Hindlimb muscle (tissue), 1 donor: Measurements from ENCODE around the gene TSPAN15. TPM values are rescaled to one million over a fixed set of nuclear protein-coding genes. Genes with fewer than 3 reads are reported as not detected.
"Not testable (repeated sequence)": the region's sequence is repeated elsewhere in the genome, so short reads cannot be mapped to it uniquely, and the experiment has no call there.

ENCODE experiments used
- DNase-seq: peaks from one replicate; pipeline ENCODE4 v3.0.0-alpha.2; 2013
- polyA plus RNA-seq: library from polyadenylated mRNA; unstranded; fragments of 120-200 nt; gene quantifications from one replicate; pipeline ENCODE4 v1.2.1, GENCODE V29; 2013; ENCODE audit not compliant: insufficient read length

TSPAN15 gene
- polyA plus RNA-seq, 1 donor: 93.8 TPM

DNA sequence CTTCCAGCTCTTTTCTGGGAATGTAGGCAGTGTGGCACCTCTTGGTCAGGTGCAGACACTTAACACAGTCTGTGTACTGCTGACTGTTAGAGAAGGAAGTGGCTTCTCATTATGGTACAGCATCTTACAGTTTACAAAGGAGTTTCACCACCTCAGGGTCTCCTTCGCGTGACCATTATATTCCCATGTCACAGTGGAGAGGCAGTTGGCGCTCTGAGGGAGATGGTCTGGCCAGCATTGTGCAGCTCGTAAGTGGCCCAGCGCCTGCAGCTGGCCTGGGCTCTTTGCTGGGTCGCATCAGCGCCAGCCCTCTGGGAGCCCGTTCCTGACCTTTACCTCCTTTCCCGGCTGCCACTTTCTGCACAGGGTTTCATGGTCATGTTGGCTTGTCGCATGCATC lies 15.4 kb downstream of the TSPAN15 start:
- DNase-seq: no peak

DNA sequence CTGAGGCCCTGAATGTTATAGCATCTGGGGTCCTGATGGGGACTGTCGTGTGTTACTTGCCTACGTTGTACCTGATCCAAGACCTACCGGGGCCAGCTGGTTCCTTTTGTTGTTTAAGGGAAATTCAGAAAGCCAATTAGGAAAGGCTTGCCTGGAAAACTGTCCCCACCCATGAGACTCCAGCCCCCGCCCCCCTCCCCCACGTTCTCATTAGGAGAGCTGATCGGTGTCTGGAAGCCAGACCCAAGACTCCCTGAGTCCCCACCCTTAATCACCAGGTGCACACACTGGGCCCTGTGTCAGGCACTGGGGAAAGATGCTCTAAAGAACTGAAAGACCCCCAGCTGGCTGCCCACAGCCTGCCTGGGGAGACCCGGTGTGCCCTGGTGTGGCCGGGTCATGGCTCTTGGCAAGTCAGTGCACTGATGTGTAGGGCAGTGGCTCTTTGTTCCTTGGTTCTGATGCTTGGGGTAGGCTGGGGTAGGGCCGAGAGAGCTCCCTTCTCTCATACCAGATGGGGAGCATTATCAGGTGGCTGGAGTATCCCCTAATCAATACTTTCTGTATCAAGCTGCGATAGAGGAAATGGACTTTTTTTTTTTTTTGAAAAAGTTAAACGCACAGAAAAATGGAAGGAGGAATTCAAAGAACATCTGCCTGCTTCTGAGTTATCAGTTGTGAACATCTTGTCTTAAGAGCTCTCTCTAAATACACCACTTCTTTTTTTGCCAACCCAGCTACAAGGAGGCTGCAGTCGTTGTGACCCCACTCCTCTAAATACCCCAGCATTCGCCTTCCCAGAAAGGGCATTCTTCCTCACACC lies 16.9 kb downstream of the TSPAN15 start:
- DNase-seq: no peak

DNA sequence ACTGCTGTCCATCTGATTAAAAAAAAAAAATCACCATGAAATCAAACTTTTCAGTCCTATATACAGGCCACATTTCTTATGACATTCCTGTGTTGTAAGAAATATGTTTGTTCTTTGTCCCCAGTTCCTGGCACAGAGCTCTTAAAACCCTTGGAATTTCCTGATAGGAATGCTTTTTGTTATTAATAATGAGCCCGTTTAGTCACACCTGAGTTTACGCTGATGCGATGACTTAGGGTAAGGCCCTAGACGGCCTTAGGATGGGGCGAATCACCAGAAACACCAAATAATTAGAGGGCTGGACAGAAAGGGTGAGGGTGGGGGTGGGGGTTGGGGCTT lies 17.5 kb downstream of the TSPAN15 start:
- DNase-seq: no peak

DNA sequence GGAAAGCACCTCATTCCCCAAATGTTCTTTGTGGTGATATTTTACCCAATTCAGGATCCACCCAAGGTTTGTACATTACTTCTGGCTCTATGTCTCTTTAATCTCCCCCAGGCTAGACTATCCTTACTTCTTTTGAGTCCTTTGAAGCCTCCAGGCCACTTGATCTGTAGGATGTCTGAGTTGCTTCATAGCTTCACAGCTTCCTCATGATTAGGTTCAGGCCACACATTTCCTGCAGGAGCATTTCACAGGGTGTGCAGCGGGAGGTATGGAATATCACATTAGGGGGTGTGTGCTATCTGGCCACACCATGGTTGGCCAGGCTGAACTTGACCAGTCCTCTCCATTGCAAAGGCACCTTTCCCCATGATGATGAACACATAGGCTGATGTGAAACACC lies 18.7 kb downstream of the TSPAN15 start:
- DNase-seq: no peak

DNA sequence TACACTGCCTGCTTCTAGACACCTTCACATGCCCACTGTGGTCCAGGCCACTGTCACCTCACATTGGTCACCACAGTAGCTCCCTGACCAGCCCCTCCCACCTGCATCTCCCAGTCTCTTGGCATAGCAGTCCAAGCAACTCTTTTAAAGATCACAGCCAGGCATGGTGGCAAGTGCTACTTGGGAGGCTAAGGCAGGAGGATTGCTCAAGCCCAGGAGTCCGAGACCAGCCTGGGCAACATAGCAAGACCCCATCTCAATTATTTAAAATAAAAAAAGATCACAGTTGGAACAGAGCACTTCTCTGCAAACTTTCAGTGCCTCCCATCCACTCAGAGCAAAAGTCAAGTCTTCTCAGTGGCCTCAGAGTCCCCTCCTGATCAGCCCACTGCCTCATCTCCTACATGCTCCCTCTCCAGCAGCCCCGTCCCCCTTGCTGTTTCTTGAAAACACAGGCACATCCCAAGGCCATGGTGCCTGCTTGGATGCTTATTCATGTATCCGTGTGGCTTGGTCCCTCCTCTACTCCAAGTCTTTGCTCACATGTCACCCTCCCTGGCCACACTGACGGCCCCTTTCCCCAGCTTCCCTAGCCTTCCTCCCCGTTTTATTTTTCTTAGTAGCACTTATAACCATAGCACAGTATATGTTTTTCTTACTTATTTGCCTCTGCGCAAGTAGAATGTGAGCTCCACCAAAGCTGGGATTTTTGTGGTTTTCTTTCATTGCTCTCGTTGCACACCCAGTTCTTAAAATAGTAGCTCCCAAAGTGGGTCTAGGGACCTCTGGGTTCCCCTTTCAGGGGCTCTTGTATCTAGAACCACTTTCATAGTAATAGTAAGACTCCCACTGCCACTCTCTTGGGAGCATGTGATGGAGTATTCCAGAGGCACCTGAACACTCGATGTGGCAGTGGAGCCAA lies 19.5 kb downstream of the TSPAN15 start:
- DNase-seq: no peak

DNA sequence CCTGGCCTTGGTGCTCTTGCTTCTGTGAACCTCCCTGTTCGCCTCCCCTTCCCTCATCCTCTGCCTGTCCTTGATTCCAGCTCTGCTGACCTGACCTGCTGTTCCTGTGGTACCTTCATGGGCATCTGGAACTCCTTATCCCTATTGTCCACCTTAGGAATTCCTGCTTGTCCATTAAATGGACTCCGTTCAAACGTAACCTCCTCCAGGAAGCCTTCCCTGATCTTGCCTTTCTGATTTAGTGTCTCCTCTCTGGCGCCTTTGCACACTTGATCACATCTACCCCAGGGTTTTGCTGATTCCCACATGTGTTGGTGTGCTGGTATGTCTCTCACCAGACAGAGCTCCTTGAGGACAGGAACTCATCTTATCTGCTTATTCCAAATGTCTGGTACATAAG lies 20.9 kb downstream of the TSPAN15 start:
- DNase-seq: no peak

DNA sequence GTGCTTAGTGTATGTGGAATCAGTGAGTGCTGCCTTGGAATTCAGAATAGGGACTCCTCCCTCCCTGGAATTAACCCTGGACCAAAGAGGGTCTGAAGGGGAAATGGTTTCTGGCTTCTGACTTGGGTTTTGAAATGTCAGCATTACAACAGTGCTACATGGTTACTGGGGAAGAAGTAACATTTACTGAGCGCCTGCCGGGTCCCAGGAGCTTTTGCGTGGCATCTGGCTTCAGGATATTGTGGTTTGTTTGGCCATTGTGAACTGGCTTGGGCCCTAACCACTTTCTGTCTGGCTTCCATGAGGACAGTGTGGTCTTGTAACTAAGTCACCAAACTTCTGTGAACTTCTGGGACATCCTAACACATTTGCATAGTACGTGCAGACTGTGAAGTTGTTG lies 21.3 kb downstream of the TSPAN15 start:
- no peak for DNase-seq

DNA sequence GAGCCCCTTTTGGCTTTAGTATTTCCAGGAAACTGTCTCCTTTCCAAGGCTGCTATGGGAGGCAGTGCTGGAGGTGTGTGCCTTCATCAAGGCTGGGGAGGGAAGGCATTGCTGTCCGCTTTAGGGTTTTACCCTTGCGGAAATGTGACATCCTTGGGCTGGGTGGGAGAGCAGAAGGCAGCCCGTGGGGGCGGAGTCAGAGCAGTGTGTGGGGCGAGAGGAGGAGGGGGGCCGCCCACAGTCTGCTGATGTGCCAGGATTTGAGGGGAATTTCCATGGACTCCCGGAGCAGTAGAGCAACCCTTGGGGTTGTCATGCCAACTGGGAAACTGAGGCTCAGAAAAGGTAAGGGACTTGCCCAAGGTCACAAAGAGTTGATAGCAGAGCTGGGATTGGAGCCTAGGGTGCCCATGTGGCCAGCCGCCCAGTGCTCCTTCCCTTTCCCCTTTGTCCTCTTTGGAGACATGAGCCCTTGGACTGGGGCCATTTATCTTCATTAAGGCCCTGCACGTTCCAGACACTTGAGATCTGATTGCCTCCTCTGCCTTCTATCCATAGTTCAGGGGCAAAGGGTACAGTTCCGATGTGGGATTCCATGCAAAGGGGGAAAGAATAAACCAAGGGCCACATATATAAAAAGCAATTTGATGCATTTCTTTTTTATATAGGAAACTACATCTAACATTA lies 22.2 kb downstream of the TSPAN15 start:
- no peak for DNase-seq

DNA sequence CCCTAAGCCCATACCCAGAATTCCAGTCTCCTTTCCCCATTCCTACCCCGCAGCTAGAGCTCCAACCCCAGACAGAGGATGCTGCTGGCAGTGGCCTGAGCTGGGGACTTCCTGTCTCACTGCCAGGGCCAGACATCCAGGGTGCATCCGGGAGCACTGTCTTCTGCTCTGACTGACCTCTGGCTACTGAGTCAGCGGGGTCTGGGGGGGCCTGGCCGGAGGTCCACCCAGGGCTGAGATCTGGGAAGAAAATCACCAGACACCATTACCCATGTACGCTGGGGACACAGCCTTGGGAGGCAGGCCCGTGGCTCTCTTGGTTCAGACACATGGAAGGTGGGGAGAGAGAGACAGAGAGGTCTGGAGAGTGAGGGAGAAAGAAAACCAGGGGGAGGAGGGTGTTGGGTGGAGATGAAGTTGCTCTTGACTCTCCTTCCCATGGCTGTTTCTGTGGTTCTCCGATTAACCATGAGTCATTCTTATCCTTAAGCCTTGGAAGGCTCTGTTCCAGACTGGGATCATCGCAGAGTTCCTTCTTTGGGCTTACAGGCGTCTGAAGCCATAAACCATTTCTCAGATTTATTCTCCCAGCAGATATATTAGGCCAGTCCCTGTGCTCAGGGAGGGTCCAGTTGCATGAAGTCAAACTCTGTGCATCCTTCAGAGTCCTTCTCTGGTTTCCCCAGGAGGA lies 23.6 kb downstream of the TSPAN15 start:
- no peak for DNase-seq

DNA sequence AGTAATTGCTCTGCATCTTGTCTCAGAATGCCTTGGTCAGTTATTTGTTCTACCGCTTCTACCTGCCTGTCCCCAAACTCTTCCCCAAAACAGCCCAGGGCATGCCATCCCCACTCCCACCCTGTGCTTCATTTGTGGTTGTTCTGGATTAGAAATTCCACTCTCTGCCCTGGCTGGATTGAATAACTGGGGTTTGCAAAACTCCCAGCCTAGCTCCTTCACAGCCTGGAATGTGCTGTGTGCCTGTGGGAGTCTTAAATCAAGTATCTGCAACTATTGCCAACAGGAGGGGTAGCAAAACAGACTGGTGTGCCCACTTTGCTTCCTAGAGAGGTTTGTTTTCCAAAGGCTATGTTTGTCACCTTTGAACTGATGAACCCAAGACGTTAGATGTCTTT lies 24.2 kb downstream of the TSPAN15 start:
- DNase-seq: no peak

DNA sequence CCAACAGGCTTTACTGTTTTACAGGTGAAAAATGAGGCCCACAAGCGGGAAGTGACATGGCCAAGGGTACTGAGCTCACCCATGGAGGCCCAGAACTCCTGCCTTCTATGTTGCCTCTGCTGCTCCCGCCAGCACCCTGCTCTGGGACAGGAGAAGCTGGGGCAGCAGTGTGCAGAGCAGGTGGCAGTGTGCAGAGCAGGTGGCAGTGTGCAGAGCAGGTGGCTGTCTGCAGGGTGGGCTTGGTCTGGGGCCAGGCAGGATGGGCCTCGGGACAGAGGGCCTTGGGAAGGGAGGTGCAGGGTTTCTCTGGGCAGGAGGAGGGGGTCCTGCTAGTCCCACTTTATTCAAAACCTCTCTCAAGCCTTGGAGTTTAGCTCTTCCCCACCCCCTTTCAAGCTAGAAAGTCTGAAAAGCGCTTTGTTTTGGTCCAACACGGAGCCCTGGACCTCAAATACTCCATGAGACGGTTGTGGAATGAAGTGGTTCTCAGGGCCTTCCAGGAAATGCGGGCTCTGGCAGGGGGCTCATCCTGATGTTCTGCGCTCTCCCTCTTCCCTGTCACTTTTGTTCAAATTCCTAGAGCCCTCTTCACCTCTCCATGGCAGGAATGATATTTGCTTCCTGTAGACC lies 26.8 kb downstream of the TSPAN15 start:
- no peak for DNase-seq

DNA sequence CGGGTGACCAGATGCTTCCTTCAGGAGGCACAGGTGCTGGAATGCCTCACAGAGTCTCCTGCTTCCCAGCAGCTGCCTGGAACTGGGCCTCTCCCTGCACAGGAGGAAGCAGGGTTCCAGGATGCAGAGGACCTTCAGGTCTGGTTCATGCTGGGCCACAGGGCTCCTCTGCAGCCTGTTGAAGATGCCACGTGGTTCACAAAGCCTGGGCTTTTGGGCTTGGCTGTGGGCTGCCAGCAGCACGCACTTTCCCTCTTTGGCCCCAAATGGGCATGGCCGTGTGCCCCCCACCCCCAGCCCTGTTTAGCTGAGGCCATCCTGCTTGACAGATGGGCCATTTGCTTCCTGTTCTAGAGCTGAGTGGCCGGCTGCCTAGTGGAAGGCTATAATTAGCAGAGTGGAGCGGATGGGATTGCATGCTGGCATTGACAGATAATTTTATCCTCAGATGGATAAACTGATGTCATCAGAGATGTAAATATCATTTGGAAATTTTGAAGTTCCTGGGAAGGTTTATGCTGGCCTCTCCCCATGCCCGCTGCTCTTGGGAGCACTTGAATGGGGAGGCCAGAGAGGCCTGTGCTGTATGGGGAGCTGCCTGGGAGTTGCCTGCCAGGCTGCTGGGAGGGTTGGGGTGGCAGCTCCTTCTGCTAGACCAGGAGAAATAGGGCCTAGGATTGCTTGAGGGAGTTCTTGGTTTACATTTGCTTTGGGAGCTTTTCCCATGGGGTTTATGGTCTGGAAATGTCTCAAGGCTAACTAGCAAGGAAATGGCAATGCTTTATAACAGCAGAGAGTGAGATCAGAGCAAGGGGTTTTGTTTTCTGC lies 28.2 kb downstream of the TSPAN15 start:
- DNase-seq: peak; percentile 60

DNA sequence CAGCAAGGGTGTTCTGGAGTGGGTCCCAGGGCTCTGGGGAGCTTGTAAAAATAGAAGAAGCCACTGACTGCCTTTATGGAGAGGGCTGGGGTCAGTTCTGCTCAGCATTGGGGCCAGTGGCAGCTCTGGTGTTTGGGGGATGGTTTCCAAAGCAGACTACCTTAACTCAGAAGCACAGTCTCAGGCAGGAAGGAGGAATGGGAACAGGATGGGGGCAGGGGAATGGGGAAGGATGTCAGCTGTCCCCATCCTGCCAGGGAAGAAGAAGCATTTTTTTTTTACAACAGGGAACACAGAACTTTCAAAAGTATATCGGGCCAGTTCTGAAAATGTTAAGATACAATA lies 28.8 kb downstream of the TSPAN15 start:
- no peak for DNase-seq

DNA sequence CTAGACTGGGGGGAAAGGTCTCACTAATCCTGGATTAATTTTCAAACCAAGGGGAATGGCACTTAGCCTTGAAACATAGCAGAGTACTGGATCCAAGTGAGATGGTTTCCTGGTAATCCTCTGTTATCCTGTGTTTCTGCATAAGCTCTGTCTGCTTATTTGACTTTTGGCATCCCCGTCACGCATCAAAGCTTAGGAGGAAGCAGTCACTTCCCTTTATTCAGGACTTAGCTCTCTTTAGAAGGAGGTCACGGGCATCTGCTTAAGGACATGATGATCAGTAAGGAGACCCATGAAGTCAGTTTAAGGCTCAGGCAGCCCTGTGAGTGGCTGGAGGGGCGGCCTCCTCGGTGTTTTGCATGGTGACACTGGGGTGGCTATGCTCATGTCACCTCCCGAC lies 30.0 kb downstream of the TSPAN15 start:
- no peak for DNase-seq

DNA sequence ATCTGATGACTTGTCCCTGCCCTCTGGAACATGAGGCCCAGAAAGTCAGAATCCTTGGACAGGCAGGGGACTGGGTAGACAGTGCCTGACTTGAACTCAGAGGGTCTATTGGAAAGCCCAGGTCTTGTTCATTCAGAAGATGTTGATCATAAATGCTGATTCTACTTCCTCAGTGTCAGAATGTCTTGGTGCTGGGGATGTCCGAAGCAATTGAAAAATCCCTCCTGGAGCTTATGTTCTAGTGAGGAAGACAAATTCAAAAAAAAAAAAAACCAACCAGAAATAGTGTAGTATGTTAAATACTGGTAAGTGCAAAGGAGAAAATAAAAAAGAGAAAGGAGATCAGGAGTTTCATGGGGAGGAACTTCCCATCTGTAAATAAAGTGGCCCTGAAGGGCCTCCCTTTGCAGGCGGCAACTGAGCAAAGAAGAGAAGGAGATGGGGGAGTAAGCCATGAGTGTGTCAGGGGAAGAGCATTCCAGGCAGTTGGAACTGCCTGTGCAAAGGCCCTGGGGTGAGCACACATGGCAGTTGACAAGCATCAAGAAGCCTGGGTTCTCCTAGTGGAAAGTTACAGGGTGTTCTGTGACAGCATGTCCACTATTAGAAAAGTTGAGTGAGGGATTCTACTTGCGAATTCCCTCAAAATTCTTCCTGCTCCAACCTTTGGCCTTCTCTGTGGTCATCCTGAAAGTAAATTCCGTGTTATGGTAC lies 30.7 kb downstream of the TSPAN15 start:
- no peak for DNase-seq

DNA sequence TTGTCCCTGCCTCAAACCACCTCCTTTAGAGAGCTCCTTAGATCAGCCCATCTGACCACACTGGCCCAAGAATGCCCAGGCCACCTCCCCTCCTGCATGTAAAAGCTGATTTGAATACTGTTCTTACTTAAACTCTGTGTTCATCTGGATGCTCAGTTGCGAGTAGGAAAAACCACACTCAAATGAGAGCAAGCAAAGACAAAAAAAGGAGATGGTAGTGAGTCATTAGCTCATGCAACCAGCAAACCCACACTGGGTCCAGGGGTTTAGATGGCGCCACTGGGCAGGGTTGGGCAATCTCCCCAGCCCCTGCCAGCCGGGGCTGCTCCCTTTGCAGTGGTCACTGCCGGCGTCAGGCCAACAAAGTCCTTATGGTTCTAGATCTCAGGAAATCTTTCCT lies 32.7 kb downstream of the TSPAN15 start:
- DNase-seq: no peak

DNA sequence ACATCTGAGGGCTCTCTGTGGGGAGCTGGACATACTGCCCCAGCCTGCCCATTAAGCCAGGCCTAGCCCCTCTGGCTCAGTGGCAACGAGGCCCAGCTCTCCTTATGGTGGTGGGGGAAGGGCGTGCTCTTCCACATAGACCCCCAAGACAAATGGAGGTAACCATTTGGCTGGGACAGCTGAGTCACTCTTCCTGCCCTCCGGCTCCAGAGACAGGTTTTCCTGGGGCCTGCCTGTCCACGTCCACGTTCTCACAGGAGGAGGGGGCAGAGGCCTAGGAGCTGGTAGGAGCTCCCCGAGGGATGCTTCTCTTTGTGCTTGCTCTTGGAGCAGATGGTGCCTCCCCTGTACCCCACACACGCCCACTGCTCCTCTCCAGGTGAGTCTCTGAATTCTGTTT lies 33.5 kb downstream of the TSPAN15 start:
- DNase-seq: no peak

DNA sequence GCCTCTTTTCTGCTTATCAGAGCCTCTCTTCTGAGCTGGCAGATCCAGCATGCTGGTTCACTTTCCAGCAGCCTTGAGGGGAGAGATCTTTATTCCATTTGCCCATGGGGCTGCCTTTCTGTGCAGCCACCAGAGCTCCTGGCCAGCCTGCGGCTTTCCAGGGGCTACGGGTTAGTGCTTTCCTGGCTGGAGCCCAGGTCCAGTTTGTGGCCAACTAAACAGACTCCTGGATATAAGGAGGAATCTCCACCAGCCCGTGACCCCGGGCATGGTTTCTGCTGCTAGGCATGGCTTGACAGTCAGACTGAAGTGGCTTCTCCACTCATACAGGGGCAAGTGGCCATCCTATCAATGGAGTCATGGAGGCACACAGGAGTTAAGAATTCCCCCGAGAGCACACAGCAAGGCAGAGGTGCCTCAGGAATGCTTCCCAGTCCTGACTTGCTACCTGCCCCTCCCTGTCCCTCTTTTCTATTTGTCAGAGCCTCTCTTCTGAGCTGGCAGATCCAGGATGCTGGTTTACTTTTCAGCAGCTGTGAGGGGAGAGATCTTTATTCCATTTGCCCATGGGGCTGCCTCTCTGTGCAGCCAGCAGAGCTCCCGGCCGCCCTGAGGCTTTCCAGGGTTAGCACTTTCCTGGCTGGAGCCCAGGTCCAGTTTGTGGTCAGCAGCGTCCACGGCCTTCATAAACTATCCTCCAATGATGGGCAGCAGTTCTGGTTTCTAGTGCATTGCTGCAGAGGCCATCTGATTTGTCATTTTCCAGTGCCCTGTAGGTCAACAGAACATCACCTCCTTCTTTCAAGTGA lies 35.9 kb downstream of the TSPAN15 start:
- no peak for DNase-seq

DNA sequence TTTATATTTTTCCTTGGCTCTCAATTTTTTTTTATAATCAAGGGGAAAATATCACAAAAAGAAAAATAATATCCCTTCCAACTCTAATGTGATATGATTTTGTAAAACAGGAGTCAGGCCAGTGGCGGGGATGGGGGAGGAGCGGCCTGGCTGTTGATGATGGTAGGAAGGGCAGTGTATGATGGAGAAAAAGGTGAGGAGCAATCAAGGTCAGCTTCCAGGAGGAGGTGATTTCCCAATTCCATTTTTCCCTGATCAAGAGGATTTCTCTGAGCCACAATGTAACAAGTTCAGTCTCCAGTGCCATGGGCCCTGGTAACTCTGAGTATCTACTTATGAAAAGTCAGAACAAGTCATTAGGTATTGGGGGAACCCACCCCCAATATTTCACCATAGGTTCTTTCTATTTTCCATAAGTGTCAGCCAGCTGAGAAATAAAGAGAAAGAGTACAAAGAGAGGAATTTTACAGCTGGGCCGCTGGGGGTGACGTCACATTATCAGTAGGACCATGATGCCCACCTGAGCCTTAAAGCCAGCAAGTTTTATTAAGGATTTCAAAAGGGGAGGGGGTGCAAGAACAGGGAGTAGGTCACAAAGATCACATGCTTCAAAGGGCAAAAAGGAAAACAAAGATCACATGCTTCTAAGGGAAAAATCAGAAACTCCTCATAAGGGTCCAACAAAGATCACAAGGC lies 37.0 kb downstream of the TSPAN15 start:
- not testable (repeated sequence) for DNase-seq
